Ovary (tissue), 9 donors: Measurements from ENCODE around the gene SLC2A13. TPM values are rescaled to one million over a fixed set of nuclear protein-coding genes. Genes with fewer than 3 reads are reported as not detected.

Experiments used
- DNase-seq, 5 donors: peaks; one replicate each; pipeline ENCODE4 v3.0.0-alpha.2; 2019 to 2020
- H3K27ac ChIP-seq, 2 donors: fragments of 200-600 bp; one replicate each; pipeline versions ENCODE4 v1.5.1 to v1.8.0; 2019 to 2022
- H3K27me3 ChIP-seq: fragments of 200-600 bp; one replicate; pipeline ENCODE4 v1.8.0; 2022
- H3K36me3 ChIP-seq: fragments of 200-600 bp; sonication (generic); one replicate; pipeline ENCODE4 v1.5.1; 2019
- H3K4me1 ChIP-seq: one replicate; pipeline ENCODE4 v1.8.1; 2013; ENCODE audit warnings: mild to moderate bottlenecking, moderate library complexity; ENCODE audit not compliant: insufficient read depth
- H3K4me3 ChIP-seq: fragments of 200-600 bp; sonication (generic); one replicate; pipeline ENCODE4 v1.5.1; 2017
- H3K9me3 ChIP-seq, 2 donors: fragments of 200-600 bp in 1 of 2; sonication (generic) in 1 of 2; one replicate each; pipeline versions ENCODE4 v1.5.1 to v1.8.1; 2013 to 2019; ENCODE audit warnings: mild to moderate bottlenecking in 1 of 2, moderate library complexity in 1 of 2
- CTCF ChIP-seq, 3 donors: fragments of 450-650 bp in 2 of 3; fragments of 200-600 bp in 1 of 3; IDR thresholded peaks; one replicate each; pipeline versions ENCODE4 v1.5.1 to v1.8.0; 2016 to 2022; ENCODE audit warnings: antibody characterized with exemption in 3 of 3, mild to moderate bottlenecking in 1 of 3
- EP300 ChIP-seq: sonication (generic); formaldehyde crosslinking; IDR thresholded peaks from one replicate; pipeline ENCODE4 v1.6.1; 2017; ENCODE audit warnings: antibody characterized with exemption
- POLR2A ChIP-seq: fragments of 450-650 bp; IDR thresholded peaks from one replicate; pipeline ENCODE4 v1.6.1; 2017; ENCODE audit warnings: antibody characterized with exemption, mild to moderate bottlenecking, moderate library complexity
- WGBS, 3 donors: extraction: QIAGEN DNeasy Blood & Tissue Kit in 1 of 3; methylation state at CpG; one replicate each; pipeline versions ENCODE4 v1.1.5 to v1.1.7; 2013 to 2017; 5-methylcytosine and 5-hydroxymethylcytosine counted together
- intact Hi-C, 4 donors: fragments of 100-400 bp; cut with DNase I; formaldehyde crosslinking; loops; one replicate each; pipeline versions ENCODE4 v1.11.0 to v1.15.1; 2022 to 2023
- polyA plus RNA-seq, 2 donors: library from polyadenylated mRNA; stranded (reverse); fragments of 200-250 nt in 1 of 2; fragments of 350-450 nt in 1 of 2; fragmentation: Illumina TruSeq in 1 of 2; extraction: RNeasy Lipid Tissue Mini Kit (QIAGEN cat#74804) in 1 of 2; gene quantifications; one replicate each; pipeline ENCODE4 v1.2.3, GENCODE V29; 2013 to 2014
- total RNA-seq, 7 donors: library from RNA; depleted of rRNA in 2 of 7; stranded (reverse); fragments of >200 nt in 2 of 7; fragmentation: NEBNext Ultra II Directional in 3 of 7; extraction: Animal tissue kit (Norgen Biotek cat#: 25700) in 3 of 7; gene quantifications; one replicate each; pipeline versions ENCODE4 v1.1.0 to v1.2.4, GENCODE V29; 2016 to 2023
- donor health status: DM: no; HTN: no; CAD: no; lungs with moderate emphysema.
- donor health status: DM: no; HTN: no; CAD: no.
- donor health status: Bipolar disorder and iron deficiency.
- donor health status: DM: yes; HTN: yes; CAD: no.
- donor health status: DM: no; HTN: no; CAD: no.
- donor health status: DM: yes; HTN: yes; CAD: no.

The SLC2A13 gene
- total and polyA plus RNA-seq, 9 donors, result 2.3 to 24.3 (median 7.9) TPM

- intact Hi-C loops, result no loop called here
- Histone ChIP-seq H3K27ac (no peak overlapping the region), H3K4me3 (no peak overlapping the region), H3K9me3 (no peaks in the 10 kb centered on the region), H3K4me1 (no peaks in the 10 kb centered on the region), H3K36me3 (no peaks in the 10 kb centered on the region), H3K27me3 (no peaks in the 10 kb centered on the region)
- 70 to 95% (median 89%) methylated on average over 2 of the region's 2 CpGs for whole genome bisulfite sequencing, 3 donors
- no peak for TF ChIP-seq CTCF (IDR thresholded peaks at IDR 0.05)
- TF ChIP-seq EP300, result no peak
- no peak for TF ChIP-seq POLR2A
- no peak for DNase-seq
These were observed 90.5 kb downstream of the SLC2A13 start for GRCh38 chr12:40015345-40015744.

GRCh38 chr12:40013847-40014246 lies 92.0 kb downstream of the SLC2A13 start:
- no peak for DNase-seq
- no peaks in the 10 kb centered on the region for H3K9me3 ChIP-seq
- H3K27ac ChIP-seq, result no peak overlapping the region
- H3K27me3 ChIP-seq, result no peaks in the 10 kb centered on the region
- H3K4me3 ChIP-seq, result no peak overlapping the region
- TF ChIP-seq EP300, result no peak
- TF ChIP-seq POLR2A, result no peak
- 81 to 86% (median 84%) methylated on average over 2 of the region's 2 CpGs for WGBS, 3 donors
- H3K4me1 ChIP-seq, result no peaks in the 10 kb centered on the region
- no peaks in the 10 kb centered on the region for H3K36me3 ChIP-seq
- intact Hi-C loops, result loop anchor here in 1 of 4 donors (5.0 kb wide), 1 partner anchor 93 kb away; the partner anchor contains the start of gene SLC2A13

- Histone ChIP-seq H3K9me3 (no peaks in the 10 kb centered on the region), H3K36me3 (no peaks in the 10 kb centered on the region), H3K27me3 (no peaks in the 10 kb centered on the region), H3K27ac (no peak overlapping the region), H3K4me1 (no peaks in the 10 kb centered on the region), H3K4me3 (no peak overlapping the region)
- no peak for DNase-seq
- TF ChIP-seq CTCF (IDR thresholded peaks at IDR 0.05) (no peak), POLR2A (no peak), EP300 (no peak)
- intact Hi-C loops, result loop anchor here in 1 of 4 donors (5.0 kb wide), 1 partner anchor 94 kb away; the partner anchor contains the start of gene SLC2A13
- WGBS, 3 donors, result 87 to 97% (median 96%) methylated on average over 1 of the region's 1 CpG
These were observed 92.6 kb downstream of the SLC2A13 start for GRCh38 chr12:40013292-40013691.

GRCh38 chr12:40012711-40013110 lies 93.2 kb downstream of the SLC2A13 start:
- no peak for DNase-seq
- Histone ChIP-seq H3K27ac (no peak overlapping the region), H3K36me3 (no peaks in the 10 kb centered on the region), H3K27me3 (no peaks in the 10 kb centered on the region), H3K9me3 (no peaks in the 10 kb centered on the region), H3K4me1 (no peaks in the 10 kb centered on the region), H3K4me3 (no peak overlapping the region)
- intact Hi-C loops, result loop anchor here in 1 of 4 donors (5.0 kb wide), 1 partner anchor 95 kb away; the partner anchor contains the start of gene SLC2A13
- WGBS, 3 donors, result 35 to 48% (median 46%) methylated on average over 3 of the region's 3 CpGs
- TF ChIP-seq CTCF (IDR thresholded peaks at IDR 0.05) (no peak), EP300 (no peak), POLR2A (no peak)

- Histone ChIP-seq H3K27ac (no peak overlapping the region), H3K9me3 (no peaks in the 10 kb centered on the region), H3K4me1 (no peaks in the 10 kb centered on the region), H3K36me3 (no peaks in the 10 kb centered on the region), H3K27me3 (no peaks in the 10 kb centered on the region), H3K4me3 (no peak overlapping the region)
- DNase-seq, result no peak
- 85 to 89% (median 88%) methylated on average over 3 of the region's 3 CpGs for WGBS, 3 donors
- TF ChIP-seq EP300 (no peak), CTCF (IDR thresholded peaks at IDR 0.05) (no peak), POLR2A (no peak)
- intact Hi-C loops, result loop anchor here in 1 of 4 donors (5.0 kb wide), 1 partner anchor 96 kb away; the partner anchor contains the start of gene SLC2A13
These were observed 94.1 kb downstream of the SLC2A13 start for GRCh38 chr12:40011775-40012129.
